ENCODE measurements around the gene JARID2. TPM values are rescaled to one million over a fixed set of nuclear protein-coding genes. Genes with fewer than 3 reads are reported as not detected.

JARID2 gene
- total RNA-seq, 1 donor from 2014 or later: 5.0 TPM

DNA sequence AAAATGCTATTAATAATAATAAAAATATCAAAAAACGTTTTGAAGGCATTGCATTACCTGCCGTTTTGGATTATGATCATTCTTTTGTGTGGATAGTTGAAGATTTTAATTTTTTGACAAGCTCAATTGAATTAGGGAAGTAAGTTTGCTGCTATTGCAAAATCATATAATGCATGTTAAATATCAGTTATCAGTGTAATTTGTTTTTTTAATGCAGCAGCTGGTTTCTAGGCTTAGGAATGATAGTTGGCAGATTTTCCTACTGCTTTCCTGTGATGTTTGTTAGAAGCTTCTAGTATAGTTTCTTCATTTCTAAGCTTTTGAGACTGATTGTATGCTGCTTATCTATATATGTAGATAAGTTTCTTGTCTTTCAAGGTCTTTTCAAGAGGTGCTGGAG, 99.0 kb downstream of the JARID2 start:
- Histone ChIP-seq H3K36me3 (no peaks in the 10 kb centered on the region), H3K27me3 (no peaks in the 10 kb centered on the region), H3K9me3 (no peaks in the 10 kb centered on the region), H3K4me3 (no peak overlapping the region), H3K27ac (no peak overlapping the region), H3K4me1 (no peaks in the 10 kb centered on the region)
- DNase-seq (ENCODE audit: low spot score in 2 of 2): no peak
- TF ChIP-seq, protein P1, sequence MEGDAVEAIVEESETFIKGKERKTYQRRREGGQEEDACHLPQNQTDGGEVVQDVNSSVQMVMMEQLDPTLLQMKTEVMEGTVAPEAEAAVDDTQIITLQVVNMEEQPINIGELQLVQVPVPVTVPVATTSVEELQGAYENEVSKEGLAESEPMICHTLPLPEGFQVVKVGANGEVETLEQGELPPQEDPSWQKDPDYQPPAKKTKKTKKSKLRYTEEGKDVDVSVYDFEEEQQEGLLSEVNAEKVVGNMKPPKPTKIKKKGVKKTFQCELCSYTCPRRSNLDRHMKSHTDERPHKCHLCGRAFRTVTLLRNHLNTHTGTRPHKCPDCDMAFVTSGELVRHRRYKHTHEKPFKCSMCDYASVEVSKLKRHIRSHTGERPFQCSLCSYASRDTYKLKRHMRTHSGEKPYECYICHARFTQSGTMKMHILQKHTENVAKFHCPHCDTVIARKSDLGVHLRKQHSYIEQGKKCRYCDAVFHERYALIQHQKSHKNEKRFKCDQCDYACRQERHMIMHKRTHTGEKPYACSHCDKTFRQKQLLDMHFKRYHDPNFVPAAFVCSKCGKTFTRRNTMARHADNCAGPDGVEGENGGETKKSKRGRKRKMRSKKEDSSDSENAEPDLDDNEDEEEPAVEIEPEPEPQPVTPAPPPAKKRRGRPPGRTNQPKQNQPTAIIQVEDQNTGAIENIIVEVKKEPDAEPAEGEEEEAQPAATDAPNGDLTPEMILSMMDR (IDR thresholded peaks at IDR 0.05): no peak
- intact Hi-C loops (cut with DNase I): no loop called here

DNA sequence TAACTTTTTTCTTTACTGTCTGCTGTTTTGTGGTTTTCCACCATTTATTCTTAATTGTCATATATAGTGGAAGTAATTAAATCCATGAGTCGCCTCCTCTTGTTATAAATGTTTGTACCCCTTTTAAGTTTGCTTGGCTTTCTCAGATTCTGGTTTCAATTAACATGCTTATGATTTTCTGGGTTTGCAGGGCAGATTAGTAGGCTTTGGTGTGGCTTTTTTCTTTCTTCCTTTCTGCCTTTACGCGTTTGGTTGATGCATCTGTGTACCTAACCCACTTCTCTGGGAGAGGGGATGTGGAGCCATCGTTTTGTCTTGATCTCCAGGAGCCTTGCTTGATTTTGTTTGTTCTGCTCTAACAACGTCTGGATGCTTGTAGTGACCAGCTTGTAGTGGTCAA, 100.4 kb downstream of the JARID2 start:
- intact Hi-C loops (cut with DNase I): no loop called here
- DNase-seq (ENCODE audit: low spot score in 2 of 2): no peak
- H3K4me1 ChIP-seq: peaks cover 0 to 1% of the 10 kb centered on the region in 2 donors
- H3K36me3 ChIP-seq: no peaks in the 10 kb centered on the region
- TF ChIP-seq, protein P1 (IDR thresholded peaks at IDR 0.05): no peak
- H3K27ac ChIP-seq: no peak overlapping the region
- no peak overlapping the region for H3K4me3 ChIP-seq
- H3K9me3 ChIP-seq: no peaks in the 10 kb centered on the region
- H3K27me3 ChIP-seq: no peaks in the 10 kb centered on the region

GRCh38 chr6:15348528-15348927, 102.7 kb downstream of the JARID2 start:
- no peak overlapping the region for H3K4me3 ChIP-seq
- no peak overlapping the region for H3K27ac ChIP-seq
- intact Hi-C loops (cut with DNase I): no loop called here
- no peaks in the 10 kb centered on the region for H3K36me3 ChIP-seq
- TF ChIP-seq, protein P1 (IDR thresholded peaks at IDR 0.05): no peak
- H3K4me1 ChIP-seq: peaks cover 0 to 3% of the 10 kb centered on the region in 2 donors
- H3K27me3 ChIP-seq: no peaks in the 10 kb centered on the region
- no peak for DNase-seq (ENCODE audit: low spot score in 2 of 2)
- no peaks in the 10 kb centered on the region for H3K9me3 ChIP-seq

- Histone ChIP-seq H3K4me1 (peaks cover 0 to 3% of the 10 kb centered on the region in 2 donors), H3K36me3 (no peaks in the 10 kb centered on the region), H3K27me3 (no peaks in the 10 kb centered on the region), H3K9me3 (no peaks in the 10 kb centered on the region), H3K4me3 (no peak overlapping the region), H3K27ac (no peak overlapping the region)
- no peak for DNase-seq (ENCODE audit: low spot score in 2 of 2)
- TF ChIP-seq, protein P1 (IDR thresholded peaks at IDR 0.05): no peak
- intact Hi-C loops (cut with DNase I): no loop called here
Measured at GRCh38 chr6:15349379-15349778, 103.5 kb downstream of the JARID2 start.

- Histone ChIP-seq H3K27me3 (no peaks in the 10 kb centered on the region), H3K4me1 (peaks cover 0 to 3% of the 10 kb centered on the region in 2 donors), H3K27ac (no peak overlapping the region), H3K36me3 (no peaks in the 10 kb centered on the region), H3K9me3 (no peaks in the 10 kb centered on the region), H3K4me3 (no peak overlapping the region)
- no peak for DNase-seq (ENCODE audit: low spot score in 2 of 2)
- TF ChIP-seq, protein P1 (IDR thresholded peaks at IDR 0.05): no peak
- intact Hi-C loops (cut with DNase I): no loop called here
Measured at GRCh38 chr6:15350386-15351083, 104.7 kb downstream of the JARID2 start.

Data from ascending aorta (tissue), 2 donors.